ENCODE results near the gene GPT2.

Gene GPT2

DNA sequence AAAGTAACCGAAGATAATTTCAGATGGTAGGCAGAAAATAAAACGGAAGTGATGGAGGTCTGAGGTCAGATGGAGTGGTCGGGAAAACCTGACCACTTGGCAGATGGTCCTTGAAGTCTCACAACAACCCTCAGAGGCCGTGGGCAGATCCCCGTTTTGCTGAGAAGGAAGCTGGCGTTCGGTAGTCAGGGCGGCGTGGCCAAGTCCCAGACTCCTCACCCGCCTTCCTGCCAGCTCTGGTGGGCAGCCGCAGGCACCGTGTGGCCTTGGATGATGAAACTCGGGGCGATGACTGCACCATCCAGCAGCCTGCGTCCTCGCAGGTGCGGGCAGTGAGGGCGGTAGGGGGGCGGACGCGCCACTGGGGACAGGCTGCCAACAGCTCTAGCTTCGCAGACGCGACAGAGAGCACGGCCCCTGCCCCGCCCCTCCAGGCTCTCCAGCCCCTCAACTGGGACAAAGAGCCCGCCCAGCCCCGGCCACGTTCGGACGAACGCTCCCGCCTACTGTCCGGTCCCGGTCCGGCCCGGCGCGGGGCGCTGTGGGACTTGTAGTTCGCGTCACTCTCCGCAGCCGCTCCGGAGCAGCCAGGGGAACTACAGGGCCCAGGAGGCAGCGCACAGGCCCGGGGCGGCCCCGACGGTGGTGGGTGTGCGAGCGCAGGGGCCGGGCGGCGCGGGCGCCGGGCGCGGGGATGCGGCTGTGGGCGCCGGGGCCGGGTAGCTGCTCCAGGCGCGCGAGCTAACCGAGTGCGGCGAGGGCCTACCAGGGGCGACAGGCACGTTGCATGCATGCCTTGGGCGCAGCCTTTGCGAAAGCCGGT, at the start of gene GPT2:
Gene GPT2 (plus strand): TSS at position 673 of the 823 bp plus-strand sequence. CDS start 354 bp downstream, outside the sequence.
- DNase-seq (ENCODE audit: low read depth in 2 of 2), result peak; percentile 58 to 75

GRCh38 chr16:46836534-46837530, 47.3 kb upstream of the GPT2 start:
- DNase-seq (ENCODE audit: low read depth in 2 of 2), result no peak

DNA sequence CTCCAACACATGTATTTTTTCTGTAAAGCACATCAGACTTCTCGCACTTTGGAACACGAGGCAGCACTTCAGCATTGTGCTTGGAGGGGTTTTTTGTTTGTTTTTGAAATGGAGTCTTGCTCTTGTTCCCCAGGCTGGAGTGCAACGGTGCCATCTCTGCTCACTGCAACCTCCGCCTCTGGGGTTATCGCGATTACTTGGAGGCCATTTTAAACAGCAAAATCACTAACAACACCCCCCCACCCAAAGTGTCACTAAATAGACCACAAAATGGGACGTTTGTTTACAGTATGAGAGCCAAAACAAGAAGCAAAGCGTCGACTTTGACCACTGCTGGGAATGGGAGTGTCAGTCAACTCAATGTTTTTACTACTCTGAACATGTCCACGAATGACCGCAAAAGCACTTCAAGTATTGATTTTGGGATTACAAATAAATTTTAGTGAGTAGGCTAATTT, 44.1 kb upstream of the GPT2 start:
- no peak for DNase-seq (ENCODE audit: low read depth in 2 of 2)

GRCh38 chr16:46842192-46842895, 41.8 kb upstream of the GPT2 start:
- DNase-seq (ENCODE audit: low read depth in 2 of 2), result no peak

- no peak for DNase-seq (ENCODE audit: low read depth in 2 of 2)
Measured at GRCh38 chr16:46843898-46844642, 40.1 kb upstream of the GPT2 start.

GRCh38 chr16:46844771-46845170, 39.4 kb upstream of the GPT2 start:
- no peak for DNase-seq (ENCODE audit: low read depth in 2 of 2)

DNA sequence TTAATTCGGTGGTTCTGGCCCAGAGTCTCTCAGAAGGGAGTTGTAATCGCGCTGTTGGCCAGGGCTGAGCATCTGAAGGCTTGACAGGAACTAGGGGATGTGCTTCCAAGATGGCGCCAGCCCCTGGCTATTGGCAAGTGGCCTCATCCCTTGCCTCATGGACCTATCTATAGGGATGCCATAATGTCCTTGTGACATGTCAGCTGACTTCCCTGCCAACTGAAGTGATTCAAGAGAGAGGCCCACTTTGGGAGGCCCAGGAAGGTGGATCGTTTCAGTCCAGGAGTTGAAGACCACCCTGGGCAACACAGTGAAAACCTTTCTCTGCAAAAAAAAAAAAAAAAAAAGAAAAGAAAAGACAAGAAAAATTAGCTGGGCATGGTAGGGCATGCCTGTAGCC, 38.2 kb upstream of the GPT2 start:
- no peak for DNase-seq (ENCODE audit: low read depth in 2 of 2)

GRCh38 chr16:46848768-46849764, 35.1 kb upstream of the GPT2 start:
- no peak for DNase-seq (ENCODE audit: low read depth in 2 of 2)

GRCh38 chr16:46850619-46851555, 33.3 kb upstream of the GPT2 start:
- no peak for DNase-seq (ENCODE audit: low read depth in 2 of 2)

DNA sequence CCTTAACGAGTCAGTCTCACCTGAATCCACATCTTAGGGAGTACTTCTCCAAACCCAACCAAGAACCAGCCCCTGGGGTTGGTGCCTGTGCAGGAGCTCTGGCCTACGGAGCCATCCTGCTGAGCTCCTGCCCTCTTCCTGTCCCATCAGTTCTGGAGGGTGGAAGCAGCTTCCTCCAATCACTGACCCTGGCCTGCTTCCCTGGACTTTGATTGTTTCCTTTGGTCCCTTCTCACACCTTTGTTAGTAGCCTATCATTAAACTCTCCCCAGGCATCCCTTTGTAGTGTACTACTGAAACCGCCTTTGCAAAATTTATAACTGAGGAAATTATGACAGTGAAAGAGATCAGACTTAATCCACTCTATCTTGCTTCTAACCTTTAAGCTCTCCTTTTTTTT, 32.0 kb upstream of the GPT2 start:
- no peak for DNase-seq (ENCODE audit: low read depth in 2 of 2)

GRCh38 chr16:46853713-46854443, 30.3 kb upstream of the GPT2 start:
- DNase-seq (ENCODE audit: low read depth in 2 of 2), result peak; percentile 42 to 53

DNA sequence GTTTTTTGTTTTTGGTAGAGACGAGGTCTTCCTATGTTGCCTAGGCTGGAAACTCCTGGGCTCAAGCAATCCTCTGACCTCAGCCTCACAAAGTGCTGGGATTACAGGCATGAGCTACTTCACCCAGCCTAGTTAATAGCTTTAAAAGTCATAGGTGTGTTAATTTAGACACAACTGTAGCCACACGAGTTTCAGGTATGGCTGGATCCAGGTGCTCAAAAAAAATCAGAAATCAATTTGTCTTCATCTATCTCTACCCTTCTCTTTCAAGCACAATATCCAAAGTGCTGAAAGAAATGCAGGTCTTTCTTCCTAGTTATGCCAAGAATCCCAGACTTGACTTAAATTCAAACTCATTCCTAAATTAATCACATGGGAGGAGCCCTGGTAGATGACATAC, 29.3 kb upstream of the GPT2 start:
- no peak for DNase-seq (ENCODE audit: low read depth in 2 of 2)

DNA sequence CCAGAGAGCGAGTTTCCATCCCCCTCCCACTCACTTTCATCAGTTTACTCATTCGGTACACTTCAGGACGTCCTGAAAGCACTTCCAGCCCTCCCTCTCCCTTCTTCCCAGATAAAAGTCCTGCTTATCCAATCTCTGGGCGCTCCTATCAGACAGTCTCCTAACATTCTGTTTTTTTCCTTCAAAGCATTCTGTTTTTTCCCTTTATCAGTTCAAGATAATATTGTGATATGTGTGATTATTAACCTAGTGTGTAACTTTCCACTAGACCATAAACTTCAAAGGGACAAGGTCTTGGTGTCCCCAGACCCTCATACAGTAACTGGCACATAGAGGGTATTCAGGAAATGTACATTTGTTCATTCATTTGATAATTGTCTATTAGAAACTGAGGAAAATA, 28.8 kb upstream of the GPT2 start:
- no peak for DNase-seq (ENCODE audit: low read depth in 2 of 2)

DNA sequence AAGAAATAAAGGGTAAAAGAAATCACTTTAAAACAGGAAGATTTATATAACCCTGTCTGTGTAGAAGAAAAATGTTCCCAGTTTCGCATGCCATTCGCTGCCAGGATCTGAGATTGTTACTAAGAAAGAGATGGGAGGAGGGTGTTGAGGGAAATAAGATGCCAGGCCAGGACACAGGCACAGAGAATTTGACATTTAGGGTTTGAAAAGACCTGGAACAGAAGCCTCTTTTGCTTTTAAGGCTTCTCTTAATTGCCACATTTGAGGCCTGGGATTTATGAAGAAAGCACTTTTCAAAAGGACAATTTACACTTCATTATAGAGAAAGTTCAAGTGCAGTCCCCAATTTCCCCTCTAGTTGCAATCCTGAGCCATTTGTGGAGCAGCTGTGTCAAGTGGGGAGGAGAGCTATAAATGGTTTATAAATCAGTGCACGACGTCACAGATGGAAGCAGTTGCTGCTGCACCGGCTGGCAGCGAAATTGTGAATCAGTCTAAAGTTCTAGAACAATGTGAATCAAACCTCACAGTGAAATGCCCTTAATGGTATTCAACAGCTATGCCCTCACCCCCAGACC, 26.7 kb upstream of the GPT2 start:
- DNase-seq (ENCODE audit: low read depth in 2 of 2), result no peak

- DNase-seq (ENCODE audit: low read depth in 2 of 2), result no peak
Measured at GRCh38 chr16:46858151-46858550, 26.0 kb upstream of the GPT2 start.

DNA sequence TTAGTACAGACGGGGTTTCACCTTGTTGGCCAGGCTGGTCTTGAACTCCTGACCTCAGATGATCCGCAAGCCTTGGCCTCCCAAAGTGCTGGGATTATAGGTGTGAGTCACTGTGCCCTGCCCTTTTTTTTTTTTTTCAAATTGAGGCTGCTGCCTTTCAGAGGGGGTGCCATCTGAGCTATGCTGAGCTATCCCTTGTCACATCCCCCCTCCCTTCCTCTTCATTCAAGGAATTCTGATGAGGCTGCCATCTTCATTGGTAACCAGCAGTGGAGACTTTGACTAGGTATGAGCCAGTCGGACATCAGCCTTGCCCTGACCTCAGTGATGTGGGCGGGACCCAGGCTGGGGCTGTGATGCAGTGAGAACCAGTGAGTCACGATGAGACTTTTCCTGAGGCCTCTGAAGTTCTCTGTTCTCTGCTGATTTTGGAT, 24.4 kb upstream of the GPT2 start:
- no peak for DNase-seq (ENCODE audit: low read depth in 2 of 2)

DNA sequence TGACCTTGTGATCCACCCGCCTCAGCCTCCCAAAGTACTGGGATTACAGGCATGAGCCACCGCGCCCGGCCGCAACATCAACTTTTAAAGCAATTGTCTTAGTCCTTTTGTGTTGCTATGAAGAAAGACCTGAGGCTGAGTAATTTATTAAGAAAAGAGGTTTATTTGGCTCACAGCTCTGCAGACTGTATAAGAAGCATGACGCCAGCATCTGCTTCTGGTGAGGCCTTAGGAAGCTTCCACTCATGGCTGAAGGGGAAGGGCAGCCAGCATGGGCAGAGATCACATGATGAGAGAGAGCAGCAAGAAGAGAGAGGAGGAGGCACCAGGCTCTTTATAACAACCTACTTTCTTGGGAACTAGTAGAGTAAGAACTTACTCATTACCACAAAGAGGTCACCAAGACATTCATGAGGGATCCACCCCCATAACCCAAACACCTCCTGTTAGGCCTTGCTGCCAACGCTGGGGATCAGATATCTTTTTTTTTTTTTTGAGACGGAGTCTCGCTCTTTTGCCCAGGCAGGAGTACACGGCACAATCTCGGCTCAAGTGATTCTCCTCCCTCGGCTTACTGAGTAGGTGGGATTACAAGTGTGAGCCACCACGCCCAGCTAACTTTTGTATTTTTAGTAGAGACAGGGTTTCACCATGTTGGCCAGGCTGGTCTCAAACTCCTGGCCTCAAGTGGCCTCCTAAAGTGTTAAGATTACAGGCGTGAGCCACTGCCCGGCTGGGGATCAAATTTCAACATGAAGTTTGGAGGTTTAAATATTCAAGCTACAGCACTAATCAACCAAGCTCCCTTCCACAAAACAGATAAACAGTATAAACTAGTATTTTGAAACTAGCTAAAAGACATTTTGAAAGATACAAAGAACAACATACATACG, 21.4 kb upstream of the GPT2 start:
- no peak for DNase-seq (ENCODE audit: low read depth in 2 of 2)
